K562 treated with DMSO at 1 percent for 4 hours (cell line): ENCODE results near the gene CLEC12A. TPM values are rescaled to one million over a fixed set of nuclear protein-coding genes. Genes with fewer than 3 reads are reported as not detected.

Experiments
- total RNA-seq: library from RNA; unstranded; fragments of 300-600 nt; gene quantifications from 2 replicates; pipeline ENCODE4 v1.2.3, GENCODE V29; 2022; ENCODE audit not compliant: insufficient read depth

The CLEC12A gene
- total RNA-seq: not detected in 2 replicates

GRCh38 chr12:9971181-9971580, at the start of gene CLEC12A:
TSS of gene CLEC12A (plus strand) at chr12:9971409. CDS start at chr12:9971597, 188 bp downstream.

GRCh38 chr12:9932270-9932669, 38.9 kb upstream of the CLEC12A start, which contains the start of gene CLEC2A:
TSS of gene CLEC2A (minus strand) at chr12:9932370. CDS start at chr12:9932329, 41 bp downstream.

GRCh38 chr12:9999016-9999415, 27.8 kb downstream of the CLEC12A start, which contains the start of gene CLEC1B:
TSS of gene CLEC1B (minus strand) at chr12:9999121. CDS start at chr12:9999100, 21 bp downstream.

GRCh38 chr12:10030446-10030845, 59.2 kb downstream of the CLEC12A start, which contains the start of gene CLEC9A:
TSS of gene CLEC9A (plus strand) at chr12:10030682. CDS start at chr12:10052688, 22,006 bp downstream.

Other genes with a start within 250 kb of the CLEC12A start
- gene CLECL1, start 238.3 kb upstream of the CLEC12A start, total RNA-seq: not detected in 2 replicates
- 1.1 and 3.2 TPM in 2 replicates for gene CD69, start 210.5 kb upstream of the CLEC12A start, total RNA-seq
- not detected in 2 replicates for gene KLRF1, start 143.9 kb upstream of the CLEC12A start, total RNA-seq
- gene CLEC2B, start 102.1 kb upstream of the CLEC12A start, total RNA-seq: 0.90 TPM in 1 of 2 replicates, not detected in the other
- gene KLRF2, start 89.9 kb upstream of the CLEC12A start, total RNA-seq: not detected in 2 replicates
- gene CLEC2A, start 39.0 kb upstream of the CLEC12A start, total RNA-seq: not detected in 2 replicates
- not detected in 2 replicates for gene CLEC1B, start 27.7 kb downstream of the CLEC12A start, total RNA-seq
- gene CLEC12B, start 39.2 kb downstream of the CLEC12A start, total RNA-seq: not detected in 2 replicates
- gene CLEC9A, start 59.3 kb downstream of the CLEC12A start, total RNA-seq: not detected in 2 replicates
- not detected in 2 replicates for gene CLEC1A, start 127.6 kb downstream of the CLEC12A start, total RNA-seq
- gene CLEC7A, start 158.8 kb downstream of the CLEC12A start, total RNA-seq: not detected in 2 replicates
- not detected in 2 replicates for gene OLR1, start 200.7 kb downstream of the CLEC12A start, total RNA-seq
- gene TMEM52B, start 207.6 kb downstream of the CLEC12A start, total RNA-seq: not detected in 2 replicates
- 15.1 and 20.4 TPM in 2 replicates for gene GABARAPL1, start 241.5 kb downstream of the CLEC12A start, total RNA-seq